Muscle of leg (tissue), 11 donors: ENCODE results near the gene FUT7. TPM values are rescaled to one million over a fixed set of nuclear protein-coding genes. Genes with fewer than 3 reads are reported as not detected.

Experiments used
- DNase-seq: peaks from one replicate; pipeline ENCODE4 v3.0.0; 2013
- H3K27ac ChIP-seq: one replicate; pipeline ENCODE4 v1.5.1; 2013; ENCODE audit warnings: mild to moderate bottlenecking, low read length, control low read depth
- H3K27me3 ChIP-seq: one replicate; pipeline ENCODE4 v1.6.1; 2013; ENCODE audit warnings: low read length; ENCODE audit not compliant: control insufficient read depth, insufficient read depth
- H3K36me3 ChIP-seq: one replicate; pipeline ENCODE4 v1.6.1; 2013; ENCODE audit warnings: low read length; ENCODE audit not compliant: control insufficient read depth, insufficient read depth
- H3K4me1 ChIP-seq: one replicate; pipeline ENCODE4 v1.6.1; 2013; ENCODE audit warnings: low read length; ENCODE audit not compliant: control insufficient read depth, insufficient read depth
- H3K4me3 ChIP-seq: one replicate; pipeline ENCODE4 v1.5.1; 2013; ENCODE audit warnings: low read length, control low read depth
- H3K9me3 ChIP-seq: replicated peaks from 2 replicates; pipeline ENCODE4 v1.6.1; 2013; ENCODE audit warnings: low read depth, low read length; ENCODE audit not compliant: control insufficient read depth
- WGBS: methylation state at CpG from one replicate; pipeline ENCODE4 v1.1.5; 2013; ENCODE audit warnings: missing lambda C conversion rate; ENCODE audit not compliant: insufficient coverage; 5-methylcytosine and 5-hydroxymethylcytosine counted together
- polyA plus RNA-seq, 8 donors: library from polyadenylated mRNA; unstranded; fragments of 120-200 nt; gene quantifications; one replicate each; pipeline versions ENCODE4 v1.2.1 to v1.2.3, GENCODE V29; 2013; ENCODE audit warnings: inconsistent platforms in 1 of 8, low replicate concordance in 1 of 8; ENCODE audit not compliant: insufficient read length in 8 of 8, insufficient read depth in 1 of 8
- total RNA-seq: library from RNA; stranded (reverse); fragments of 120-200 nt; gene quantifications from one replicate; pipeline ENCODE4 v1.2.4, GENCODE V29; 2013

The FUT7 gene
- total and polyA plus RNA-seq, 9 donors: 0.05 to 0.16 (median 0.10) TPM; not detected in 5

DNA sequence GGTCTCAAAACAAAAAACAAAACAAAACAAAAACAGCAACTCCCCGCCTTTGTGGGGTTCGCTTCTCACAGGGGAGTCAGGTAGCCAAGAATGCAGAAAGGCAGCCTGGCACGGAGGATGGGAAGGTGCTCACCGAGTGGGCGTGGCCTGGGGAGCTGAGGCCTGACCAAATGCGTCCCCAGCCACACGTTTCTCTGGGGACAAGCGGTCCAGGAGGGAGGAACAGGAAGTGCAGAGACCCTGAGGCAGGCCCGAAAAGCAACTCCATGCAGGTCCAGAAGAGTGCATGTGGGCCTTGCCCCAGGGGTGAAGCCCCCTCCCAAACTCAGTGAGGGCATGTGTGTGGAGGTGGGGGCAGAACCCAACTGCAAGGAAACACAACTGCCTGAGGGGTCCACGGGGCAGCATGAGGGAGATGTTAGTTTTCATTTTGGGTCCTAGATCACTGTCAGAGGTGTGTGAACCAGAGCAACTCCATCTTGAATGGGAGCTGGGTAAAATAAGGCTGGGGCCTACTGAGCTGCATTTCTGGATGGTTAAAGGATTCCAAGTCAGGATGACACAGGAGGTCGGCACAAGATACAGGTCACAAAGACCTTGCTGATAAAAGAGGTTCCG, 42.9 kb upstream of the FUT7 start:
- no peak for DNase-seq
- Histone ChIP-seq H3K36me3 (no peaks in the 10 kb centered on the region), H3K4me1 (peaks cover 27% of the 10 kb centered on the region), H3K4me3 (no peak overlapping the region), H3K27ac (no peak overlapping the region), H3K27me3 (peaks cover 30% of the 10 kb centered on the region), H3K9me3 (no peaks in the 10 kb centered on the region)
- 68% methylated on average over 12 of the region's 12 CpGs for WGBS

GRCh38 chr9:137073992-137074399, 42.1 kb upstream of the FUT7 start:
- no peak for DNase-seq
- Histone ChIP-seq H3K4me1 (peaks cover 34% of the 10 kb centered on the region), H3K36me3 (no peaks in the 10 kb centered on the region), H3K4me3 (no peak overlapping the region), H3K9me3 (no peaks in the 10 kb centered on the region), H3K27ac (no peak overlapping the region), H3K27me3 (peaks cover 29% of the 10 kb centered on the region)
- WGBS: 79% methylated on average over 8 of the region's 8 CpGs

DNA sequence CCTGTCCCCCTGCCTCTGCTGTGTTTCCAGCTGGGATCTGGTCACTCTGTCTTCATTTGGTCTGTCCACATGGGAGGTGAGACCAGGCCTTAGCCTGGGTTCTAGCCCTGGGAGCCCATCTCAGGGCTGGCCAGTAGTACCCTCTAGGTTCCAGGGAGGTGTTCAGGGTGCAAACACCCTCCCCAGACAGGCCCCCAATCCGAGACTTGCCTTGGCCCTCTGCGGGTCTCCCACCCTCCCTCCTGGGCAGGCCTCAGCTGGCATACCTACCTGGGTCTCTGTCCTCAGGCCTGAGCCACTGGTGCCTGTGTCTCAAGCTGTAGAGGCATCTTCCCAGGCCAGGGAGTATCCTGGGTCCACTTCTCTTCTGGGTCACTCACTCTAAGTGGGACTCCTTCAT, 39.4 kb upstream of the FUT7 start:
- Histone ChIP-seq H3K4me3 (no peak overlapping the region), H3K36me3 (no peaks in the 10 kb centered on the region), H3K27ac (no peak overlapping the region), H3K4me1 (peaks cover 27% of the 10 kb centered on the region), H3K9me3 (no peaks in the 10 kb centered on the region), H3K27me3 (peaks cover 10% of the 10 kb centered on the region)
- no peak for DNase-seq
- 77% methylated on average over 2 of the region's 2 CpGs for WGBS

- peak; percentile 66 for DNase-seq
- WGBS: 10% methylated on average over 5 of the region's 6 CpGs
- no peak overlapping the region for H3K27ac ChIP-seq
- peaks cover 10% of the 10 kb centered on the region for H3K27me3 ChIP-seq
- H3K4me1 ChIP-seq: peaks cover 27% of the 10 kb centered on the region
- no peaks in the 10 kb centered on the region for H3K9me3 ChIP-seq
- H3K4me3 ChIP-seq: peak overlapping the region; percentile 35
- no peaks in the 10 kb centered on the region for H3K36me3 ChIP-seq
These were observed 39.0 kb upstream of the FUT7 start for GRCh38 chr9:137070906-137071275.

- Histone ChIP-seq H3K4me1 (peaks cover 27% of the 10 kb centered on the region), H3K27ac (no peak within 1 kb of the TSS), H3K27me3 (peaks cover 10% of the 10 kb centered on the region), H3K36me3 (no peaks in the 10 kb centered on the region), H3K9me3 (no peaks in the 10 kb centered on the region), H3K4me3 (peak within 1 kb of the TSS; percentile 35)
- peak; percentile 94 for DNase-seq
- under 1% methylated on average over 54 of the region's 74 CpGs for WGBS
These were observed 38.5 kb upstream of the FUT7 start, which contains the start of gene SAPCD2 for GRCh38 chr9:137070201-137070905. Gene SAPCD2, minus strand, starts transcription at chr9:137070557. Its CDS starts 97 bp downstream, at chr9:137070460.

DNA sequence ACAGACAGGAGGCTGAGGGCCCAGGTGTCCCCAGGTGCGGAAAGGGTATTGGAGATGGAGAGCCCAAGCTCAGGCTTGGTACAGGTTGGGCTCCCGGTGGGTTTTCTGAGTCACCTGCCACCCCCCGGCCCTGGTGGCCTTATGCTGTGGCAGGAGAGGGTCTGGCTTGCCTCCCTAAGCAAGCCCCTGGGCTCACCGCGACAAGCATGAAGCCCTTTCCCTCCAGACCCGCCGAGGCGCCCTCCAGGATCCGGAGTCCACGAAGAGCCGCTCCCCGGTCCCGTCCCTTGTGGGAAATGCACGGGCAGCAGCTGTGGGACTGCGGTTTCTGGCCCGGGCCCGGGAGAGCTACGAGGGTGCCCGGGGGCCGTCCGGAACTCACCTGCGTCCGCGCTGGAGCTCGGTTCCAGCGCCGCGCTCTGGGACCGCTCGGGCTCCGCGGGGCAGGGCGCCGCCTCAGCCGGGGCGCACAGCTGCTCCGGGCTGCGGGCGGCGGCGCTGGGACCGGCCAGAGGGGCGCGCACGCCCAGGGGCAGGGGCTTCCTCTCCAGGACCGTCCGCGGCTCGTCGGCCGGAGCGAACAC, 37.7 kb upstream of the FUT7 start:
- Histone ChIP-seq H3K4me3 (peak overlapping the region; percentile 30), H3K27me3 (peaks cover 10% of the 10 kb centered on the region), H3K9me3 (no peaks in the 10 kb centered on the region), H3K4me1 (peaks cover 27% of the 10 kb centered on the region), H3K27ac (no peak overlapping the region), H3K36me3 (no peaks in the 10 kb centered on the region)
- DNase-seq: no peak
- WGBS: 4% methylated on average over 52 of the region's 52 CpGs

DNA sequence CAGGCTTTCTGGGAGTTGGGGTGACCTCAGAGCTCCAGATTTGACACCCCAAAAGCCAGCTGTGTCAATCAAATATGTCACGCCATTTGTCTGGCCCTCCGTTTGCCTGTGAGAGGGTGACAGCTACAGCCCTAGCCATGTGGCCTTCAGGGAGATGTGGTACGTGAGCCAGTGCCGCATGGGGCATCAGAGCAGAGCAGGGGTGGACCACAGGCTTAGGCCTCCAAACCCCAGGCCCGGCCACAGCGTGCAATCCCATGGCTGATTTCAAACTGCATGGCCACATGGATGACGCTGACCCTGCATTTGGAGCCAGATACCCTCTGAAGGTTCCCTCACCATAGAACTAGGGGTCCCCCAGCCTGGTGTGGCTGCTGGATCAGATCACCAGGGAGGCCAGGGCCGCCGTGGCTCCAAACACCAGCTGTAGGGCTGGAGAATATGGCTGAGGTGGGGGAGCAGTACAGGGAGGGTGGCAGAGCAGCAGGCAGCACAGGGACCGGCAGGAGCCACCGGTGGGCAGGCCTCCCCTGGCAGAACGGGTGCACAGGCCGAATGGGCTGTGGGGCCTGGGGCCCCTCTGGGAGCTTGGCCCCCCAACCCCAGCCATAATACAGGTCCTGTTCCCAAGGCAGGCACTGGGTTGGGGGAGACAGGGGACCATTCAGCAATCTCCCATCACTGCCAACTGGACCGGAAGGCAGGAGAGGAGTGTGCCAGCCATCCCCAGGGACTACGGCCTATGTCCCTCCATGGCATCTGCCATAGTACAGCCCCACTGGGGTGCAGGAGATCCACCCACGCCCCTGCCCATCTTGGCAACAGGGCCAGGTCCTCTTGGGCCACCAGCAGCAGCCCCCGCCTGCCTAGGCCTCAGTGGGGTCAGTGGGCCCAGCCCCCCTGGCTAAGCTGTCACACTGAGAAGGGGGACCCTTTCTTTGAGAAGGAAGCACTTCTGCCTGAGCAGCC, 36.9 kb upstream of the FUT7 start:
- peak overlapping the region; percentile 30 for H3K4me3 ChIP-seq
- H3K27me3 ChIP-seq: peaks cover 10% of the 10 kb centered on the region
- DNase-seq: no peak
- no peaks in the 10 kb centered on the region for H3K36me3 ChIP-seq
- H3K9me3 ChIP-seq: no peaks in the 10 kb centered on the region
- no peak overlapping the region for H3K27ac ChIP-seq
- peaks cover 31% of the 10 kb centered on the region for H3K4me1 ChIP-seq
- 85% methylated on average over 17 of the region's 17 CpGs for WGBS

- DNase-seq: peak; percentile 84
- H3K9me3 ChIP-seq: no peaks in the 10 kb centered on the region
These were observed 36.1 kb upstream of the FUT7 start for GRCh38 chr9:137067860-137068538.

GRCh38 chr9:137066096-137066861, 34.4 kb upstream of the FUT7 start:
- no peak overlapping the region for H3K4me3 ChIP-seq
- peaks cover 32% of the 10 kb centered on the region for H3K4me1 ChIP-seq
- no peaks in the 10 kb centered on the region for H3K9me3 ChIP-seq
- H3K27ac ChIP-seq: no peak overlapping the region
- no peak for DNase-seq
- no peaks in the 10 kb centered on the region for H3K36me3 ChIP-seq
- WGBS: 87% methylated on average over 21 of the region's 26 CpGs
- H3K27me3 ChIP-seq: peaks cover 7% of the 10 kb centered on the region

More at GRCh38 chr9:137067860-137068538, 36.1 kb upstream of the FUT7 start:
- Histone ChIP-seq H3K4me1 (peaks cover 34% of the 10 kb centered on the region), H3K27me3 (peaks cover 7% of the 10 kb centered on the region), H3K4me3 (no peak overlapping the region), H3K36me3 (no peaks in the 10 kb centered on the region), H3K27ac (no peak overlapping the region)
- 60% methylated on average over 11 of the region's 12 CpGs for WGBS
